GM19238 (cell line): ENCODE measurements around the gene MON2.
"Not testable (repeated sequence)": the region's sequence is repeated elsewhere in the genome, so short reads cannot be mapped to it uniquely, and the experiment has no call there.

Experiments
- DNase-seq: peaks from one replicate; pipeline ENCODE4 v3.0.0; 2011; ENCODE audit warnings: low spot score; ENCODE audit not compliant: insufficient read length

MON2 gene, protein sequence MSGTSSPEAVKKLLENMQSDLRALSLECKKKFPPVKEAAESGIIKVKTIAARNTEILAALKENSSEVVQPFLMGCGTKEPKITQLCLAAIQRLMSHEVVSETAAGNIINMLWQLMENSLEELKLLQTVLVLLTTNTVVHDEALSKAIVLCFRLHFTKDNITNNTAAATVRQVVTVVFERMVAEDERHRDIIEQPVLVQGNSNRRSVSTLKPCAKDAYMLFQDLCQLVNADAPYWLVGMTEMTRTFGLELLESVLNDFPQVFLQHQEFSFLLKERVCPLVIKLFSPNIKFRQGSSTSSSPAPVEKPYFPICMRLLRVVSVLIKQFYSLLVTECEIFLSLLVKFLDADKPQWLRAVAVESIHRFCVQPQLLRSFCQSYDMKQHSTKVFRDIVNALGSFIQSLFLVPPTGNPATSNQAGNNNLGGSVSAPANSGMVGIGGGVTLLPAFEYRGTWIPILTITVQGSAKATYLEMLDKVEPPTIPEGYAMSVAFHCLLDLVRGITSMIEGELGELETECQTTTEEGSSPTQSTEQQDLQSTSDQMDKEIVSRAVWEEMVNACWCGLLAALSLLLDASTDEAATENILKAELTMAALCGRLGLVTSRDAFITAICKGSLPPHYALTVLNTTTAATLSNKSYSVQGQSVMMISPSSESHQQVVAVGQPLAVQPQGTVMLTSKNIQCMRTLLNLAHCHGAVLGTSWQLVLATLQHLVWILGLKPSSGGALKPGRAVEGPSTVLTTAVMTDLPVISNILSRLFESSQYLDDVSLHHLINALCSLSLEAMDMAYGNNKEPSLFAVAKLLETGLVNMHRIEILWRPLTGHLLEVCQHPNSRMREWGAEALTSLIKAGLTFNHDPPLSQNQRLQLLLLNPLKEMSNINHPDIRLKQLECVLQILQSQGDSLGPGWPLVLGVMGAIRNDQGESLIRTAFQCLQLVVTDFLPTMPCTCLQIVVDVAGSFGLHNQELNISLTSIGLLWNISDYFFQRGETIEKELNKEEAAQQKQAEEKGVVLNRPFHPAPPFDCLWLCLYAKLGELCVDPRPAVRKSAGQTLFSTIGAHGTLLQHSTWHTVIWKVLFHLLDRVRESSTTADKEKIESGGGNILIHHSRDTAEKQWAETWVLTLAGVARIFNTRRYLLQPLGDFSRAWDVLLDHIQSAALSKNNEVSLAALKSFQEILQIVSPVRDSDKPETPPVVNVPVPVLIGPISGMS (N-terminal part only)

DNA sequence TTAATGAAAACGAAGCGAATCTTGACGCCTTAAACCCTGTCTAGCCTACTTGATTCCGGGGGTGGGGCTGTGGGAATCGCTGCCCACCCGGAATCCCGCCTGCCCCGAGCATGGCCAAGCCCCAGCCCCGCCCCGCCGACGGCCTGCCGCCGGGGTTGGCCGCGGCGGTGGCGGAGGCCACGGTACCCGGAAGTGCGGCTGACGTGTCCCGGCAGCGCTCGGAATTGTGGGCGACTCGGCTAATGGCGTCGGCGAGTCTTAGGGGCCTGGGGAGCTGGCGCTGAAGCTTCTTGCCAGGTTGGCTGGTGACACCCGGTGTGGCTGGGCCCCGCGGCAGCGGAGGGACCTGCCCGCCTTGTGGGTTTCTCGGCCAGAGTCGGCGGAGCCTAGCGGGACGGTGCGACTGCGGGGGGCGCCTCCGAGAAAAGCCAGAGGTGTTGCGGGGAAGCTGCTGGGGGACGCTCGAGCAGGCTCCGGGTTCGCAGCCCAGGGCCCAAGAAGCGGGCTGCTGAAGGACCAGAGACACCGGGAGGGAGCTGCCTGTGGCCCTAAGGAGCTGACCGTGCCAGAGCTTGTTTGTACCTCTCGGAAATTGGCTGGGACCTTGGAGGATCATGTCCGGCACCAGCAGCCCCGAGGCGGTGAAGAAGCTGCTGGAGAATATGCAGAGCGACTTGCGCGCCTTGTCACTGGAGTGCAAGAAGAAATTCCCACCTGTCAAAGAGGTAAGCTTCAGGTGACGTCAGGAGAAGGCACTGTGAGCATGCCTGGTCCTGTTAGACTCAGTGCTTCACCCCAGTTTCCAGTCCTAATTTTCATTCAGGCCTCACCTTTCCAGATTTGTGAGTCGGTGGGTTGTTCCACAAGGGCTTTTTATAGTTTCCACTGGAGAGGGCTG lies at the start of gene MON2:
TSS of gene MON2 (plus strand) at position 233 of the 898 bp plus-strand sequence. CDS start at position 615, 382 bp downstream.
- peak; percentile 91 for DNase-seq

DNA sequence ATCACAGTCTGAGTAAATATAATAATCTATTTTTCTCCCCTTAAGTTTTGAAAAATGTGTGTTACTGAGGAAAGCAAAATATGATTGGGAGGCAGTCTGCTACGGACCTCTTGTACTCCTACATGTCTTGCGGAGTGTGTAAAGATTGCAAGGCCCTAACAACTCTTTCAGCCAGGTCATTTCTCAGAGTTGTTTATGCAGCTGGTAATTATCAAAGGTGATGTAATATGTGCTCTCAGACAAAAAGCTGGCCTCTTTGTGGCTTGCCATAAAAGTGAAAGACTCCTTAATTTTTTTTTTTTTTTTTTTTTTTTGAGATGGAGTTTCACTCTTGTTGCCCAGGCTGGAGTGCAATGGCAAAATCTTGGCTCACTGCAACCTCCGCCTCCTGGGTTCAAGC lies 40.5 kb upstream of the MON2 start:
- DNase-seq = no peak

DNA sequence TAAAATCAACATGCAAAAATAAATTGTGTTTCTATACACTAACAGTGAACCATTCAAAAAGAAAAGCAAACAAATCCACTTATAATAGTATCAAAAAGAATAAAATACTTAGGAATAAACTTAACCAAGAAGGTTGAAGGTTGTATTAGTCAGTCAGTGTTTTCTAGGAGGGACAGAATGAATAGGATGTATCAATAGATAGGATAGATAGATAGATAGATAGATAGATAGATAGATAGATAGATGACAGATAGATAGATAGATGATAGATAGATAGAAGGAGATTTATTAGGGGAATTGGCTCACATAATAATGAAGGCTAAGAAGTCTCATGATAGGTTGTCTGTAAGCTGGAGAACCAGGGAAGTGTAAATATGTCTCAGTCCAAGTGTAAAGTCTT lies 37.2 kb upstream of the MON2 start:
- DNase-seq = no peak

DNA sequence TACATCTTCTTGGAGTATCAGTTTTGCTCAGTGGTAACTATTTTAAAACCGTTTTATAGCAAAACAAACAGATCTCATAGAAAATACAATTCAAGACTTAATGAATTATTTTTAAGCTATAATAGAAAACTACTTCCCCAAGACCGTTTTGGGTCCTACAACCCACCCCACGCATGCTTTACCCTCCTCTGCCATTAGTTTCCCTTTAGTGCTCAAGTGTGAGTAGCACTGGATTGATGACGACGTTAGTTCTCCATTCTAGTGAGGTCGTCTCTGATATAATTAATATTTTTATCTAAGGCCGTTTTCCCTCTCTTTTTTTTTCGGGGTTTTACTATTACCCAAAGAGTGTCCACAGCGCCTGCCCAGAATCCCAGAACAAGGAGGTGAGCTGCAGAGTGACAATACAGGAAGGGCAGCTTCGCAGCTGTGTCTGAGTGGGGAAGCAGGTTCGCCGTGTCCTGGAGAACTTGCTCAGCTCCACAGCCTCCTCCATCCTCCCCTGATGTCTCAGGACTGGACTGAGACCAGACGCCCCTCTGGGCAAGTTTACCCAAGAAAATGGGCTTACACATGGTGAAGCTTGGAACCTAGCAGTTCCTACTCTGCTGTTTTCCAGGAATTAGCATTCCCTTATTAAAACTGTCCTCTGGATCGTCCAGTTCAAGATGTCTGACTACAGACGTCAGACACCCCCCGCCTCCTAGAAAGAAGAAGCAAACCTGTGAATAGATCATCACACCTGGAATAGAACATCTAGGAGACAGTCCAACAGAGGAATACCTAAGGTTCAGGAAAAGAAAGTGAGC lies 31.9 kb upstream of the MON2 start:
- peak; percentile 1 for DNase-seq

DNA sequence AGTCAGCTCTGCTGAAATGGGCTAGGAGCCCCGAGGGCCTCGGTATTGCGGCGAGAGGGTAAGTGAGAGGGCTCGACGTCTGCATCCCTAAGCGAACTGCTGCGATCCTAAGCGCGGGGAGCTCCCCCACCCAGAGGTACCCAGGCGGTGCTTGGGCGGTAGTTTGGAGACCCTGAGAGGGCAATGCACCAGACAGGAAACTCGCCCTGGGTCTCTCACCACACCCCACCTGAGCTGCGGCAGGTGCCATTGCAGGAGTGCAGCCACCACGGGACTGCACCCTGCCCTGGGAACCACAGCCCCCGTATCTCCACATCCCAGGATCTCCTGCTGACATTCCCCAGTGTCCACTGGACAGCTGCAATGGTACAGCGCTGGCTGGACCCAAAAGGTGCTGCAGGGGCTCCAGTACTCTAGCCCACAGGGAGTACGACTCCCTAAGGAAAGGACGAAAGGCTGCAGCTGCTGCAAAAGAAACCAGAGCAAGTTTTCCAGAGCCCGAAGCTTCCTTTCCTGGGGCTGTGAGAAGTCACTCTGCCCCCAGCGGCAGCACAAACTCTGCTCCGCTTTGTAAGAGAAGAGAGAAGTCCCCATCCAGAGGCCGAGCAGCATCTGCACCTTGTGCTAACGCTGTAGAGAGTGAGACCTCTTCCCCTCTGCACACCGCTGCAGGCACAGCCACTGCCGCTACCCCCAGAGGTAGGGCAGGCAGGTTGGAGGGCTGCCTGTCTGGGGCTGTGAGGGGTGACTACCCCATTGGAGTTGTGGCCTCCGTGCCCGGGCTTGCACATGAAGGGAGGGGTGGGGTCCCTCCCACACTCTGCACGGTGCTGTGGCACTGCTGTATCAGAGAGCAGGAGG lies 31.1 kb upstream of the MON2 start:
- peak; percentile 23 for DNase-seq

DNA sequence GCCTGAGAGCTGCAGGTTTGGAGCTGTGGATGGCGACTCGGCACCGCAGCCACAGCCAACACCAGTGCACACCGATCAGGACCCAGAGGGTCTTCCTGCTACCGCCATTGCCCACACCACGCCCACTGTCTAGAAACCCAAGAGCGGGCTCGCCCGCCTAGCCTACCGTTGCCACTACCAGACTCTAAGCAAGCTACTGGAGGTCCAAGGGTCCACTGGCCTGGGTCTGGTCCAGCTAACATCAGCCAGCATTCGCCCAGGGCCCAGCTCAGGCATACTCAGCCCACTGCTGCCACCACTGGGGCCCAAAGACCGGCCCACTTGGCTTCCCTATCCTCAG lies 30.5 kb upstream of the MON2 start:
- no peak for DNase-seq

DNA sequence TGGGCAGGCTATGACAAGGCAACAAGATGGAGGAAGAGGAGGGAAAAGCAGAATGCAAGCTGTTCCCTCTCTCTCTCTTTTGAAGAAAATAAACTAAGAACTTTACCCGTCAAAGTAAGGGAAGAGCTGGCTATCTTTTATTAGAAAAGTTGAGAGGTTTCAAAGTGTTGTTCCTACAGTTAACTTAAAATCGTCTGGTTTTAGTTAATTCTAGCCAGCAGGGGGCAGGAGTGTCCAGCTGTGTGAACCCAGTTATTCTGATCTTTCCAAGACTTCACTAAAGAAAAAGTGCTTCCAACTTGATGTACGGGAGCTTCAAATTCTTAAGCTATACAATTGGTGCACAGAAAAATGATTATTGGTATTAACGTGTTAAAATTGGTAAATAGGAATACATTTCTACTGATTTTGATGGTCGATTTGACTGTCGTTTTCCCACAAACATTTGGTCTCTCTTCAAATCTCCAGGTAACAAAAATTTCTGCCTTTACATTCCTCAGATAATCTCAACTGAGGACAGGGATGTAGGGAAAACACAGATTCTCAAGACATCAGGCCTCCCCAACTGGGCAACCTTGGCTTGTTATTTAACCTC lies 28.4 kb upstream of the MON2 start:
- DNase-seq = peak; percentile 9

DNA sequence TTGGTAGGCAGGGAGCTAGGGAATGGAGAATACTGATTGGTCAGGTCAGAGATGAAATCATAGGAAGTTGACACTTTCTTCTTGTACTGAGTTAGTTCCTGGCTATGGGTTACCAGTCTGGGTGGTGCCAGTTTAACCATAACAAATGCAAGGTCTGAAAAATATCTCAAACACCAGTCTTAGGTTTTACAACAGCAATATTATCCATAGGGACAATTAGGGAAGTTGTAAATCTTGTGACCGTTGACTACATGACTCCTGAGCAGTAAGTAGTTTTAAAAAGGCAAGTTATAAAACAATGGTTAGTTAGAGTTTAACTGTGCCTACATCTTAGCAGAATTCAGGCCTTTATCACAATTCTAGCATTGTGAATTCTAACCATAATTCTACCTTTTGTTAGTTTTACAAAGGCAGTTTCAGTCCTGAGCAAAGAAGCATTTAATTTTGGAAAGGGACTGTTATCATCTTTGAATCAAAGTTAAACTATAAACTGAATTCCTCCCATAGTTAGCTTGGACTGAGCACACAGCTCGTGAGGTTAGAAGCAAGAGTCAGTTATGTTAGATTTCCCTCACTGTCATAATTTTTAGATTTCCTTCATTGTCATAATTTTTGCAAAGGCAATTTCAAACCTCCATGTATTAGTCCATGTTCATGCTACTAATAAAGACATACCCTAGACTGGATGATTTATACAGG lies 19.7 kb upstream of the MON2 start:
- DNase-seq = no peak

DNA sequence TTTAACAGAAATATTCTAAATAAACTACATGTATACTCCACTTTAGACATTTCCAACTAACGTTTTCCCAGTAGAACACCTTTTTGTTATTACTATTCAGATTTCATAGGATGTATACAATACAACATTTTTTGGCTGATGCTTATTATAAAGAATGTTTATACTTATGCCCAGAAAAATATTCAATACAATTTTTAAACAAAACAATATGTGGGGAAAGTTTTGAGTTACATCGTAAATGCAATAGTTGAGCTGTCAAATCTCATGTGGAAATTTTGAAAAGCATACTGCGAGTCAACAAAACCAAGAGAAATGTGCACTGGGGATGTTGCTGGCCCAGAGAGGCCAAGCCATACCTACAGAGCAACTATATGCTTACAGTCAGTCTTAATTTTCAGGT lies 18.2 kb upstream of the MON2 start:
- no peak for DNase-seq

DNA sequence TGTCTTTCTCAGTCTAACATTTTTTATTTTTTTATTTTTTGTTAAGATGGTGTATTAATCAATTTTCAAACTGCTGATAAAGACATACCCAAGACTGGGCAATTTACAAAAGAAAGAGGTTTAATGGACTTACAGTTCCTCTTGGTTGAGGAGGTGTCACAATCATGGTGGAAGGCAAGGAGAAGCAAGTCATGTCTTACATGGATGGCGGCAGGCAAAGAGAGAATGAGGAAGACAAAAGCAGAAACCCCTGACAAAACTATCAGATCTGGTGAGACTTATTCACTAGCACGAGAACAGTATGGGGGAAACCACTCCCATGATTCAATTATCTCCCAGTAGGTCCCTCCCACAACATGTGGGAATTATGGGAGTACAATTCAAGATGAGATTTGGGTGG lies 11.2 kb upstream of the MON2 start:
- DNase-seq = not testable (repeated sequence)

DNA sequence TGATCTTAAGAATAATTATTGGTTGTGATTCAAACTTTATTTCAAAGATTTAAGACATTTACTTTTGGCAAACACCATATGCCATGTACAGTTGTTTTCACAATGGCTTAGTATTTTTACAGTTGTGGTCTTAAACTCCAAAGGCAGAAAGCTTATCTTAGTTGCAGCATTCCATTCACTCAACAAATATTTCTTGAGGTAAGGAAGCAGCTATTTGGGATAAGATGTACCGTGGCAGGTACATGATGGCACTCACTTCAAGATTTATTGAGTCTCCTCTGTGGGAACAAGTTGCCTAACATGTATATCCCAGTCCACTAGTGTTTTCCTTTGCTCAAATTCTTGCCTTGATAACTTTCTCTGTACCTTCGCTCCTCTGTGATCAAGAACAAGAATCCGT lies 8.0 kb upstream of the MON2 start:
- DNase-seq = no peak

DNA sequence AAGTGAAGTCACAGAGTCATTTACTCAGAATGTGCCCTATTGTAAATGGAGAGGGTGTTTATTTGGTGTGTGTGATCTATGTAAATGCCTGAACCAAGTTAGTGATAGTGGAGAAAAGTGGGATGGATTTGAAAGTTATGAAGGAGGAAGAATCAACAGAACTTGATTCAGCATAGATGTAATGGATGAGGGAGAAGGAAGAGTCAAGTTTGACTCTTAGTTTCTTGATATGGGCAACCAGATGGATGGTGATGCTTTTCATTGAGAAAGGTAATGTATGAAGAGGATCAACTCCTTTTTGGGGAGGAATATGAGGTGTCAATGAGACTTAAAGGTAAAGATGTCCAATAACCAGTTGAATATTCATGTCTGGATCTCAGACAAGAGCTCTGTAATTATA lies 6.7 kb upstream of the MON2 start:
- DNase-seq = no peak

DNA sequence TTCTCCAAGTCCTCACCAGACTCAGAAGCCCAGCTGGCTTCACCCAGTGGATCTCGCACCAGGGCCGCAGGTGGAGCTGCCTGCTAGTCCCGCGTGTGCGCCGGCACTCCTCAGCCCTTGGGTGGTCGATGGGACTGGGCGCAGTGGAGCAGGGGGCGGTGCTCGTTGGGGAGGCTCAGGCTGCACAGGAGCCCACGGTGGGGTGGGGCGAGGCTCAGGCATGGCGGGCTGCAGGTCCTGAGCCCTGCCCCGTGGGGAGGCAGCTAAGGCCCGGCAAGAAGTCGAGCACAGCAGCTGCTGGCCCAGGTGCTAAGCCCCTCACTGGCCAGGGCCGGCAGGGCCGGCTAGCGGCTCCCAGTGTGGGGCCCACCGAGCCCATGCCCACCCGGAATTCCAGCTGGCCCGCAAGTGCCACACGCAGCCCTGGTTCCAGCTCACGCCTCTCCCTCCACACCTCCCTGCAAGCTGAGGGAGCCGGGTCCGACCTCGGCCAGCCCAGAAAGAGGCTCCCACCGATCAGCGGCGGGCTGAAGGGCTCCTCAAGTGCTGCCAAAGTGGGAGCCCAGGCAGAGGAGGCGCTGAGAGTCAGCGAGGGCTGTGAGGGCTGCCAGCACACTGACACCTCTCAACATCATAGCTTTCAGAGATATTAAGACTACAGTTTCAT lies 5.3 kb upstream of the MON2 start:
- not testable (repeated sequence) for DNase-seq

DNA sequence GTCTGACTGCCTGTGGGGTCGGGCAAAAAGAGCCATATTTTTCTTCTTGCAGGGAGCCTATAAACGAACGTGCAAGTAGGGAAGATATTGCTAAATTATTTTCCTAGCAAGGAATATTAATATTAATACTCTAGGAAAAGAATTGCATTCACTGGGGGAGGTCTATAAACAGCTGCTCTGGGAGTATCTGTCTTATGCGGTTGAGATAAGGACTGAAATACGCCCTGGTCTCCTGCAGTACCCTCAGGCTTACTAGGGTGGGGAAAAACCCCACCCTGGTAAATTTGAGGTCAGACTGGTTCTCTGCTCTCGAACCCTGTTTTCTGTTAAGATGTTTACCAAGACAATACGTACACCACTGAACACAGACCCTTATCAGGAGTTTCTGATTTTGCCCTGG lies 3.4 kb upstream of the MON2 start:
- not testable (repeated sequence) for DNase-seq

DNA sequence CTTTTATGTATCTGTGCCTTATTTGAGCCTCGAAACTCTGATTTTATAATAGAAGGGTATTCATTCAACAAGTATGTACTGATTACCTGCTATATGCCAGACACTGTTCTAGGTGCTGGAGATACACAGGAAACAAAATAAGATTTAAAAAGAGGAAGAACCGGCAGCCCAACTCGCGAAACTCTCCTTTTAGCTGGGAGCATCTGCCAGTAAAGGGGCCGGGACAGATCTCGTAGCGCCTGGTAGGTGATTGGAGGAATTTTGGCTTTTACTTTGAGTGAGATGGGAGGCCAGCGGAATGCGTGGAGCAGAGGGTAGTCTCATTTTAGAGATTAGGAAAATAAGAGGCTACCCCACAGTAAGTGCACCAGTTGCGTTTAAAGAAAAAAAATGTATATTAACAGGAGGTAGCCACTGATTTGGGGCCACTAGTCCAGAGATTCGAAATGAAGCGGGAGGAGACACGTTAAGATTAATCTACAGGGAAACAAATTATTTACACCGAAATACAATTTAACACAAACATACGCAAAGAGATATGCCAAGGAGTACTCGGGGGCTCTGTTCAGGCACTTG lies 520 bp upstream of the MON2 start:
- peak; percentile 30 for DNase-seq

DNA sequence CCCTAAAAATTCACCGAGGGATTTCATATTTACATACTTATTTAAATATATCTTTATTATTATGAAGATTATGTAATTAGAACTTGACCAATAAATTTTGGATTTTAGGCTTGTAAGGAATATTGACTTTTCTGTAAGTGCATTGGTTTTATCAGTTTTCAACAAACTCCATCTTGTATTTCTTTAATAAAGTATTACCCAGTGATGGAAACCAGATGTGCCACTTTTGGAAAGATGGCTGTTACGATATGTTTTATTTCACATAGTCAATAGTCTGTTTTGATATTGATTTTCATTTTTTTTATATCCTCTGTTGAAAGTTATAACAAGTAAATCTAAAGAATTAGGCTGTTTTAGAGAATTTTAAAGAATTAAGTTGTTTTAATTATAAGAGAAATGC lies 1.8 kb downstream of the MON2 start:
- DNase-seq = no peak

DNA sequence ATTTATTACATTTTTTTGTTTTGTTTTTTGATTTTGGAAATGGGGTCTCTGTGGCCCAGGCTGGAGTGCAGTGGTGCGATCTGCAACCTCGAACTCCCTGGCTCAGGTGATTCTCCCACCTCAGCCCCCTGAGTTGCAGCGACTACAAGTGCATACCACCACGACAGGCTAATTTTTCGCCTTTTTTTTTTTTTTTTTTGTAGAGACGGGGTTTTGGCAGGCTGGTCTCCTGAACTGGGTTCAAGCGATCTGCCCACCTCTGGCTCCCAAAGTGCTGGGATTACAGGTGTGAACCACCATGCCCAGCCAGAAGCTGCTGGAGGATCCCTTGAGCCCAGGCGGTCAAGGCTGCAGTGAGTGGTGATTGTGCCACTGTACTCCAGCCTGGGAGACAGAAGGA lies 2.3 kb downstream of the MON2 start:
- no peak for DNase-seq
